IMR-90 (cell line): ENCODE data around the gene TSR3. TPM values are rescaled to one million over a fixed set of nuclear protein-coding genes. Genes with fewer than 3 reads are reported as not detected.

ENCODE experiments used
- ATAC-seq: fragments of 200-7000 bp; cut with Tn5 transposase; 2 replicates; pipeline ENCODE4 v1.9.1; 2020; ENCODE audit warnings: low read depth, mild to moderate bottlenecking, moderate library complexity
- BruUV-seq: library from RNA; stranded (reverse); fragments of 400-500 nt; replicated peaks from 2 replicates; lab custom pipeline; 2021; lab: Mats Ljungman, UMichigan
- CTCF ChIA-PET: fragments of 300-600 bp; formaldehyde crosslinking; extraction: SDS; loops from one replicate; lab custom pipeline; 2021; ENCODE audit warnings: antibody characterized with exemption; lab: Yijun Ruan, JAX
- POLR2A ChIA-PET: fragments of 300-600 bp; sonication (Branson Sonifier 250); formaldehyde crosslinking; loops from one replicate; lab custom pipeline; 2022; ENCODE audit warnings: antibody characterized with exemption; ENCODE audit not compliant: unreplicated experiment; lab: Charles Lee
- DNase-seq: peaks from one replicate; pipeline ENCODE4 v3.0.0; 2013
- H2AFZ ChIP-seq: replicated peaks from 2 replicates; pipeline ENCODE3; 2013; ENCODE audit warnings: low read length, mild to moderate bottlenecking; ENCODE audit not compliant: poor library complexity
- H2AK5ac ChIP-seq: 2 replicates; pipeline ENCODE4 v1.6.1; 2013; ENCODE audit warnings: low read depth, low read length, inconsistent platforms
- H2AK9ac ChIP-seq: replicated peaks from 2 replicates; pipeline ENCODE3; 2013; ENCODE audit warnings: mild to moderate bottlenecking, low read depth, low read length, moderate library complexity; ENCODE audit not compliant: poor library complexity
- H2BK120ac ChIP-seq: 2 replicates; pipeline ENCODE4 v1.6.1; 2013; ENCODE audit warnings: low read depth, low read length, inconsistent platforms
- H2BK15ac ChIP-seq: 3 replicates; pipeline ENCODE4 v1.6.1; 2013; ENCODE audit warnings: low read depth, low read length, inconsistent platforms
- H2BK20ac ChIP-seq: 2 replicates; pipeline ENCODE4 v1.6.1; 2013; ENCODE audit warnings: low read depth, mild to moderate bottlenecking, inconsistent platforms, low read length, moderate library complexity
- H2BK5ac ChIP-seq: 2 replicates; pipeline ENCODE4 v1.6.1; 2013; ENCODE audit warnings: mild to moderate bottlenecking, low read depth, low read length, inconsistent platforms; ENCODE audit not compliant: poor library complexity, severe bottlenecking
- H3K14ac ChIP-seq: replicated peaks from 2 replicates; pipeline ENCODE4 v1.6.1; 2013; ENCODE audit warnings: low read depth, low read length, inconsistent platforms
- H3K18ac ChIP-seq: 2 replicates; pipeline ENCODE4 v1.6.1; 2013; ENCODE audit warnings: low read depth, low read length, control low read depth
- H3K23ac ChIP-seq: 2 replicates; pipeline ENCODE4 v1.6.1; 2013; ENCODE audit warnings: low read depth, low read length, inconsistent platforms
- H3K27ac ChIP-seq: 2 replicates; pipeline ENCODE4 v1.5.1; 2013; ENCODE audit warnings: mild to moderate bottlenecking, control low read depth, low read length; ENCODE audit not compliant: insufficient read depth
- H3K27me3 ChIP-seq: 2 replicates; pipeline ENCODE4 v1.6.1; 2013; ENCODE audit warnings: low read length; ENCODE audit not compliant: control insufficient read depth, insufficient read depth
- H3K36me3 ChIP-seq: 2 replicates; pipeline ENCODE4 v1.6.1; 2013; ENCODE audit warnings: low read length, mixed read lengths; ENCODE audit not compliant: control insufficient read depth, insufficient read depth
- H3K4ac ChIP-seq: 2 replicates; pipeline ENCODE4 v1.6.1; 2013; ENCODE audit warnings: low read depth, low read length, inconsistent platforms
- H3K4me1 ChIP-seq: 2 replicates; pipeline ENCODE4 v1.6.1; 2013; ENCODE audit warnings: low read length, mixed read lengths; ENCODE audit not compliant: control insufficient read depth, insufficient read depth
- H3K4me2 ChIP-seq: 2 replicates; pipeline ENCODE4 v1.6.1; 2013; ENCODE audit warnings: low read depth, mild to moderate bottlenecking, control low read depth, low read length, moderate library complexity
- H3K4me3 ChIP-seq: 2 replicates; pipeline ENCODE4 v1.5.1; 2013; ENCODE audit warnings: low read depth, mild to moderate bottlenecking, control low read depth, low read length, moderate library complexity; ENCODE audit not compliant: insufficient read depth
- H3K56ac ChIP-seq: 2 replicates; pipeline ENCODE4 v1.6.1; 2013; ENCODE audit warnings: low read length, inconsistent platforms; ENCODE audit not compliant: insufficient read depth; ENCODE audit errors: extremely low read depth
- H3K79me1 ChIP-seq, 2 experiments: 2 replicates each; pipeline ENCODE4 v1.6.1; 2013; ENCODE audit warnings: low read length in 2 of 2, inconsistent platforms in 1 of 2, low read depth in 1 of 2
- H3K9ac ChIP-seq: 2 replicates; pipeline ENCODE4 v1.6.1; 2013; ENCODE audit warnings: low read depth, low read length, control low read depth
- H3K9me1 ChIP-seq: 2 replicates; pipeline ENCODE4 v1.6.1; 2013; ENCODE audit warnings: low read length, inconsistent platforms; ENCODE audit not compliant: insufficient read depth
- H3K9me3 ChIP-seq: 2 replicates; pipeline ENCODE4 v1.6.1; 2013; ENCODE audit warnings: low read length; ENCODE audit not compliant: control insufficient read depth, insufficient read depth
- H4K20me1 ChIP-seq: 2 replicates; pipeline ENCODE4 v1.6.1; 2013; ENCODE audit warnings: low read length, inconsistent platforms; ENCODE audit not compliant: insufficient read depth
- H4K5ac ChIP-seq: 2 replicates; pipeline ENCODE4 v1.6.1; 2013; ENCODE audit warnings: mild to moderate bottlenecking, low read depth, low read length, control low read depth
- H4K8ac ChIP-seq, 2 experiments: 2 replicates each; pipeline ENCODE4 v1.6.1; 2013; ENCODE audit warnings: low read depth in 2 of 2, low read length in 2 of 2, control low read depth in 1 of 2, inconsistent platforms in 1 of 2
- H4K91ac ChIP-seq: 2 replicates; pipeline ENCODE4 v1.6.1; 2013; ENCODE audit warnings: low read depth, low read length, inconsistent platforms; ENCODE audit not compliant: insufficient read depth
- BHLHE40 ChIP-seq: fragments of 150-350 bp; IDR thresholded peaks from 2 replicates; pipeline ENCODE4 v1.6.1; 2016; ENCODE audit warnings: mild to moderate bottlenecking, low read depth, low read length
- ELK1 ChIP-seq: fragments of 150-350 bp; IDR thresholded peaks from 2 replicates; pipeline ENCODE4 v1.6.1; 2016; ENCODE audit warnings: low read depth, mild to moderate bottlenecking, low read length, moderate library complexity, borderline replicate concordance
- FOS ChIP-seq: fragments of 150-350 bp; IDR thresholded peaks from 2 replicates; pipeline ENCODE4 v1.6.1; 2016; ENCODE audit warnings: low read depth, low read length
- MAFK ChIP-seq: IDR thresholded peaks from 2 replicates; pipeline ENCODE4 v1.6.1; 2012; ENCODE audit warnings: low read depth, low read length, improper control_type of control experiment
- SMC3 ChIP-seq: fragments of 150-350 bp; IDR thresholded peaks from 2 replicates; pipeline ENCODE4 v1.6.1; 2016; ENCODE audit warnings: low read depth, mild to moderate bottlenecking, antibody characterized with exemption, low read length, moderate library complexity
- WGBS, 2 experiments: methylation state at CpG; one replicate each; pipeline versions ENCODE4 v1.1.5 to v1.1.7; 2013; ENCODE audit warnings: missing lambda C conversion rate in 2 of 2; ENCODE audit not compliant: insufficient read length in 1 of 2; ENCODE audit errors: extremely low coverage in 2 of 2; 5-methylcytosine and 5-hydroxymethylcytosine counted together
- dilution Hi-C: fragments of 300-500 bp; cut with HindIII; formaldehyde crosslinking; loops from one replicate; pipeline ENCODE4 v1.14.3; 2018; ENCODE audit warnings: low sequenced_read_pairs; ENCODE audit not compliant: unreplicated experiment
- in situ Hi-C: fragments of 300-500 bp; cut with MboI; formaldehyde crosslinking; loops from 3 replicates; pipeline ENCODE4 v1.14.3; 2019; ENCODE audit warnings: low sequenced_read_pairs, inconsistent platforms, mixed read lengths
- intact Hi-C: fragments of 100-400 bp; cut with micrococcal nuclease; formaldehyde crosslinking; loops from 2 replicates; pipeline ENCODE4 v1.10.0; 2022
- polyA plus RNA-seq, 3 experiments: library from polyadenylated mRNA; depleted of rRNA; stranded (reverse); fragments of >200 nt; gene quantifications; 2 replicates each; pipeline ENCODE4 v1.2.3, GENCODE V29; 2012; ENCODE audit warnings: low replicate concordance in 1 of 3
- total RNA-seq: library from RNA; depleted of rRNA; stranded (reverse); fragments of >200 nt; gene quantifications from 2 replicates; pipeline ENCODE4 v1.2.3, GENCODE V29; 2012; rRNA removed

The TSR3 gene
- total and polyA plus RNA-seq, 2 of the 4 experiments (the other 2 are of a cell fraction) = 38.0 to 52.9 TPM

GRCh38 chr16:1300664-1301476 lies 50.8 kb downstream of the TSR3 start (continued):
- no peak for TF ChIP-seq MAFK

- no peak for ATAC-seq
- WGBS, 2 experiments = 80% methylated on average over 5 of the region's 12 CpGs; no CpG with 5 or more reads in 1 of the 2 experiments
- Histone ChIP-seq H3K9me1 (peaks cover 3% of the 10 kb centered on the region; the same call in 1 of the 2 replicates), H2AFZ (no peak overlapping the region), H3K79me1 (no peaks in the 10 kb centered on the region), H3K14ac (no peak overlapping the region), H3K56ac (no peak overlapping the region), H2AK9ac (no peak overlapping the region), H3K9ac (no peak overlapping the region), H2BK20ac (no peak overlapping the region), H3K23ac (no peak overlapping the region), H4K5ac (no peak overlapping the region), H3K27me3 (peaks cover 13% of the 10 kb centered on the region), H2AK5ac (no peak overlapping the region), H2BK15ac (no peak overlapping the region), H3K27ac (no peak overlapping the region), H3K18ac (no peak overlapping the region), H3K4me1 (peaks cover 5% of the 10 kb centered on the region; the same call in 1 of the 2 replicates), H3K9me3 (no peaks in the 10 kb centered on the region), H3K4ac (no peak overlapping the region), H2BK5ac (no peak overlapping the region), H4K20me1 (no peaks in the 10 kb centered on the region), H3K36me3 (no peaks in the 10 kb centered on the region), H3K4me3 (no peak overlapping the region), H4K8ac (no peak overlapping the region), H3K4me2 (no peak overlapping the region), H4K91ac (no peak overlapping the region), H2BK120ac (no peak overlapping the region)
- TF ChIP-seq BHLHE40 (no peak), SMC3 (no peak), ELK1 (no peak), FOS (no peak)
- ChIA-PET CTCF (no interaction called here), POLR2A (no interaction called here)
- in situ Hi-C loops = no loop called here
- BruUV-seq = no TSS peak
- DNase-seq = no peak
- intact Hi-C loops = no loop called here
- dilution Hi-C loops = no loop called here
Measured at GRCh38 chr16:1299868-1300203, 51.8 kb downstream of the TSR3 start.

Other genes starting within 250 kb of the TSR3 start
- gene CACNA1H, start 198.8 kb downstream of the TSR3 start, total RNA-seq = 1.6 and 1.7 TPM in 2 replicates
- gene CACNA1H, start 198.8 kb downstream of the TSR3 start, polyA plus RNA-seq (2012; rRNA removed) = 5.8 and 6.1 TPM in 2 replicates
- not detected in 2 replicates for gene TPSG1, start 126.6 kb downstream of the TSR3 start, total RNA-seq
- not detected in 2 replicates for gene TPSG1, start 126.6 kb downstream of the TSR3 start, polyA plus RNA-seq (2012; rRNA removed)
- not detected in 2 replicates for gene TPSB2, start 121.7 kb downstream of the TSR3 start, total RNA-seq
- not detected in 2 replicates for gene TPSB2, start 121.7 kb downstream of the TSR3 start, polyA plus RNA-seq (2012; rRNA removed)
- gene TPSAB1, start 111.2 kb downstream of the TSR3 start, total RNA-seq = not detected in 2 replicates
- not detected in 2 replicates for gene TPSAB1, start 111.2 kb downstream of the TSR3 start, polyA plus RNA-seq (2012; rRNA removed)
- not detected in 2 replicates for gene TPSD1, start 95.8 kb downstream of the TSR3 start, total RNA-seq
- not detected in 2 replicates for gene TPSD1, start 95.8 kb downstream of the TSR3 start, polyA plus RNA-seq (2012; rRNA removed)
- 30.8 and 45.0 TPM in 2 replicates for gene UBE2I, start 42.2 kb downstream of the TSR3 start, total RNA-seq
- gene UBE2I, start 42.2 kb downstream of the TSR3 start, polyA plus RNA-seq (2012; rRNA removed) = 113 and 140 TPM in 2 replicates
- 0.36 and 0.56 TPM in 2 replicates for gene BAIAP3, start 18.2 kb downstream of the TSR3 start, total RNA-seq
- 0.65 and 0.77 TPM in 2 replicates for gene BAIAP3, start 18.2 kb downstream of the TSR3 start, polyA plus RNA-seq (2012; rRNA removed)
- gene GNPTG, start 53 bp upstream of the TSR3 start, total RNA-seq = 14.7 and 14.9 TPM in 2 replicates
- 70.8 and 85.2 TPM in 2 replicates for gene GNPTG, start 53 bp upstream of the TSR3 start, polyA plus RNA-seq (2012; rRNA removed)
- gene UNKL, start 62.8 kb upstream of the TSR3 start, total RNA-seq = 3.6 and 4.1 TPM in 2 replicates
- gene UNKL, start 62.8 kb upstream of the TSR3 start, polyA plus RNA-seq (2012; rRNA removed) = 13.3 and 15.1 TPM in 2 replicates
- 15.1 and 18.1 TPM in 2 replicates for gene UQCC4, start 68.9 kb upstream of the TSR3 start, total RNA-seq
- 17.2 and 21.2 TPM in 2 replicates for gene UQCC4, start 68.9 kb upstream of the TSR3 start, polyA plus RNA-seq (2012; rRNA removed)
- gene PERCC1, start 79.2 kb upstream of the TSR3 start, total RNA-seq = not detected in 2 replicates
- gene PERCC1, start 79.2 kb upstream of the TSR3 start, polyA plus RNA-seq (2012; rRNA removed) = not detected in 2 replicates
- gene CCDC154, start 92.7 kb upstream of the TSR3 start, total RNA-seq = under 0.01 TPM in 1 of 2 replicates, not detected in the other
- 0.09 TPM in 1 of 2 replicates, not detected in the other for gene CCDC154, start 92.7 kb upstream of the TSR3 start, polyA plus RNA-seq (2012; rRNA removed)
- 10.8 TPM in 2 replicates for gene CLCN7, start 123.2 kb upstream of the TSR3 start, total RNA-seq
- 45.2 and 52.9 TPM in 2 replicates for gene CLCN7, start 123.2 kb upstream of the TSR3 start, polyA plus RNA-seq (2012; rRNA removed)
- gene PTX4, start 137.1 kb upstream of the TSR3 start, total RNA-seq = not detected in 2 replicates
- gene PTX4, start 137.1 kb upstream of the TSR3 start, polyA plus RNA-seq (2012; rRNA removed) = 0.07 TPM in 1 of 2 replicates, not detected in the other
- 5.8 and 6.6 TPM in 2 replicates for gene TELO2, start 141.5 kb upstream of the TSR3 start, total RNA-seq
- 26.6 and 28.2 TPM in 2 replicates for gene TELO2, start 141.5 kb upstream of the TSR3 start, polyA plus RNA-seq (2012; rRNA removed)
- 7.0 and 7.2 TPM in 2 replicates for gene TMEM204, start 181.8 kb upstream of the TSR3 start, total RNA-seq
- 12.3 and 13.2 TPM in 2 replicates for gene TMEM204, start 181.8 kb upstream of the TSR3 start, polyA plus RNA-seq (2012; rRNA removed)